HG02678 (cell line): Measurements from ENCODE around the gene KPNA2.
A peak's percentile ranks its signal among the peaks of the same experiment; 100 is the strongest.
"Not testable (repeated sequence)": the region's sequence is repeated elsewhere in the genome, so short reads cannot be mapped to it uniquely, and the experiment has no call there.

Source experiments
- ATAC-seq: cut with Tn5 transposase; IDR thresholded peaks from one replicate; pipeline ENCODE4 v1.9.1; 2021; ENCODE audit warnings: mild to moderate bottlenecking, moderate library complexity; ENCODE audit not compliant: unreplicated experiment

The KPNA2 gene

GRCh38 chr17:68019675-68020408, 15.7 kb upstream of the KPNA2 start:
- peak; percentile 93 for ATAC-seq

DNA sequence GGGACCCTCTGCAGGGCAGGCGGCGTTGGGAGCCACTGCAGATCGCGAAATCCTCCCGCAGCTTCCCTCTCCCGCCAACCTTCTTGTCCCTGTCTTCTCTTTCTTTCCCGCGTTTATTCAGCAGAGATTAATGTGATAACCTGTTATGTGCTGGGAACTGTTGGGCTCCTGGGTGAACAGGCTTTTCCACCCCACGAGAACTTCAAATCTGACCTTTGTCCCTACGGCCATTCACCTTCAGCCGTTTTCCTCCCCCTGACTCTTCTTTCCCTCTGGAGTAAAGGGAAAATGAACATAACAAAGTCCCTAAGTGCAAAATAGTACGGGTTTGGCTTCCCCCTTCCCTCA, 15.2 kb upstream of the KPNA2 start:
- ATAC-seq = no peak

GRCh38 chr17:68020791-68021190, 14.7 kb upstream of the KPNA2 start:
- ATAC-seq = not testable (repeated sequence)

DNA sequence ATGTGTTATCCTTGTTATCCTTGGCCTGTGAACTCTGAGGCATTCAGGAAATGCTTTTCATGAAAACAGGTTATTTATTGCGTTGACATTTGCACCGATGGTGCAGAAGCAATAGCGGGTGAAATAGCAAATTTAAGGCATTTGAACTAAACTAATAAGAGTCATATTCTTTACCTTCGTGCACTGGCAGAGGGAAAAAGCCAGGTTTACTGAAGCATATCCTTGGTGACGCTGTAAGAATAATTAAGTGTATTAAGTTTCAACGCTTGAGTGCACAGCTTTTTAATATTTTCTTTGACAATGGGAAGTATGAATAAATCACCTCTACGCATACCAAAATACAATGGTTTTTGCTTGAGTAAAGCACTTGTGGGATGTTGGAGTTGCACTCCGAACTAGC, 13.6 kb upstream of the KPNA2 start:
- no peak for ATAC-seq

DNA sequence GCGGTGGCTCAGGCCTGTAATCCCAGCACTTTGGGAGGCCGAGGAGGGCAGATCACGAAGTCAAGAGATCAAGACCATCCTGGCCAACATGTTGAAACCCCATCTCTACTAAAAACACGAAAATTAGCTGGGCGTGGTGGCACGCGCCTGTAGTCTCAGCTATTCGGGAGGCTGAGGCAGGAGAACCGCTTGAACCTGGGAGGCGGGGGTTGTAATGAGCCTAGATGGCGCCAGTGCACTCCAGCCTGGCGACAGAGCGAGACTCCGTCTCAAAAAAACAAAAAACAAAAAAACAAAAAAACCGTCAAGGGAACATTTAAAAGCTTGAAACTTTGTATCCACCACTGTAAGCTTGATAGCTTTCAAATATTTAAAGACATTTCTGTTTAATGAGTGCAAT, 13.0 kb upstream of the KPNA2 start:
- ATAC-seq = not testable (repeated sequence)

DNA sequence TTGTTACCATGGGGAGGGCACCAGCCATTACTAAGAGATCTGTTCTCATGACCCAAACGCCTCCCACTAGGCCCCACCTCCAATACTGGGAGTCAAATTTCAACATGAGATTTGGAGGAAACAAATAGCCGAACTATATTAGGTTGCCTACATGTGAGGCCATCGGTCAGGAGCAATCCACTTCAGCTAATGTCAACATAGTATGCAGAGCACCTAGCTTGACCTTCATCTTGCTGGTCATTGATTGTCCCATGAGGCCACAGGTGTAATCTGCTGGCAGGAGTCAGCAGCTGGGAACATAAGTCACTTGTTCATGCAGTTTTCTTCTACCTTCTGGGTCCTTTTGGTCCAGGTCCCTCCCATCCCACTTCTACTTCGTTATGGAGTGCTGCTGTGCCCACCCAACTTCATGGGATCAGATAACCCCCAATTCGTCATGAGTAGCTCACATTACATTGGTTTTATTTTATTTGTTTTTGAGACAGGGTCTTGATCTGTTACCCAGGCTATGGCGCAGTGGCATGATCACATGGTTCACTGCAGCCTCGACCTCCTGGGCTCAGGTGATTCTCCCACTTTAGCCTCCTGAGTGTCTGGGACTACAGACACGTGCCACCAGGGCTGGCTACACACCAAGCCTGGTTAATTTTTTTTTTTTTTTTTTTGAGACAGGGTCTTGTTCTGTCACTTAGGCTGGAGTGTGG, 5.9 kb upstream of the KPNA2 start:
- no peak for ATAC-seq

- ATAC-seq = no peak
Observed at GRCh38 chr17:68033636-68034451, 1.7 kb upstream of the KPNA2 start.

- ATAC-seq = no peak
Observed at GRCh38 chr17:68034452-68034776, 1.1 kb upstream of the KPNA2 start.

DNA sequence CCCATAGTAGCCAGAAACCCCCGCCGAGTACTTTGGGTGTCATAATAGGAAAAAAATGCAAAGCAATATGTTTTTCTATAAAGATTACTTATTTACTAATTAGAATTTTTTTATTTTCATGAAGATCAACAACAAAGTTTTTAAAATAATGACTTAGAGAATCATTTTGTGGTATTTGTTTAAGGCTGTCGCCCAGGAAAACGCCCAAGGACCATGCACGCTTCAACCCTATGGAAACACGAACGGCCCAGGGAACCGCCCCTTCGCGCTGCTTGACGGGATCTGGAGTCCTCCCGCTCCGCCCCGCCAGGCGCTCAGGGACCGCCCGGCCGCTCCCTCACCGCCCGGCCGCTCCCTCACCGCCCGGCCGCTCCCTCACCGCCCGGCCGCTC, 408 bp upstream of the KPNA2 start:
- peak; percentile 90 for ATAC-seq

GRCh38 chr17:68036304-68037147, 991 bp downstream of the KPNA2 start:
- ATAC-seq = peak; percentile 8

DNA sequence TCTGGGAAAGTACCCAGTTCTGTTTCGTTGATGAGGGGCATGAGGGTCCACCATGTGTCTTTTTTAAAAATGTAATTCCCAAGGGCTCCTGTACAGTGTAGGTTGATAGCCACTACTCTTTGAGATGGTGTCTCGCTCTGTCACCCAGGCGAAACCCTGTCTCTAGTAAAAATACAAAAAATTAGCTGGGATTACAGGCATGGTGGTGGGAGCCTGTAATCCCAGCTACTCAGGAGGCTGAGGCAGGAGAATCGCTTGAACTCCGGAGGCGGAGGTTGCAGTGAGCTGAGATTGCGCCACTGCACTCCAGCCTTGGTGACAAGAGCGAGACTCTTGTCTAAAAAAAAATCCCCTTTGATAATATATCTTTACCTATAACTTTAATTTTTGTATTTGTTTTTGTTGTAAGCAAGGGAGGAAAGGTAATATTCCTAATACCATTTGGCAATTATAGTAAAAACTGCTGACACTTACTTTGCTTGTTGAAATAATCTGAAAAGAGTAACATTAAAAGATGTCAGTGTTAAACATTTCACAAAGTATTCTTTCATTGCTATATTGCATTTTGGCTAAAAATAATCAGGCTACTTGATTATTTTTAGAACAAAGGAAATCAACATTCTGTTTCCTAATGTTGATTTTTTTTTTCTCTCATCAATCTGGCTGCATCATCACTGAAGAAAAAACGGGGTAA, 11.8 kb downstream of the KPNA2 start:
- ATAC-seq = no peak

DNA sequence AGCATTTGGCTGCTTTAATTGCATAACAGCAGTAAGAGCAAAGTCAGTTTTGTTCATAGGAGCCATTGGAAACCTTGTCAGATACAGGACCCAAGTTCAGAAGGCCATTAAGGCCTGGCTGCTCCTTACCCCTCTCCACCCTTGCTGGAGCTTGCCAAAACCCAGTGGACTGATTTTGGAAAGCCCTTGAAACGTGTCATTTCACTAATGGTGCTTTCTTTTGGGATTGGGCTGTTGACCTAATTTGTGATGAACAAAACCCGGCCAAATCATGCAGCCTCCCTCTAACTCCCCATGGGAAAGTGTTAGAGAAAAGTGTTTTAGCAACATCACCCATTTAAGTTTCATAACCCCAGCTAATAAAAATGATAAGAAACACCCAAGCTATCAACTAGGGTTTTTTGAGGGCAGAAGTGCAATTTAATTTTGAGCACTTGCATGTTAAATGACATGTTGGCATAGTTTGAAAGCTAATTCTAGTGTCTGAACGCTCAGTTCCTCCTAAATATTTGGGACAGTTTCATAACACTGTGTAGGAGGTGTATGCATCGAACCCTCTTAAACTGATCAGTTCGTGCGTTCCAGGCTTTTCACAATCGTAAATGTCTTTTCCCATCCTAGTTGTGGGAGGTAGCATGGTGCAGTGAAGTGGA, 12.5 kb downstream of the KPNA2 start:
- not testable (repeated sequence) for ATAC-seq

GRCh38 chr17:68048996-68049395, 13.5 kb downstream of the KPNA2 start:
- ATAC-seq = no peak

DNA sequence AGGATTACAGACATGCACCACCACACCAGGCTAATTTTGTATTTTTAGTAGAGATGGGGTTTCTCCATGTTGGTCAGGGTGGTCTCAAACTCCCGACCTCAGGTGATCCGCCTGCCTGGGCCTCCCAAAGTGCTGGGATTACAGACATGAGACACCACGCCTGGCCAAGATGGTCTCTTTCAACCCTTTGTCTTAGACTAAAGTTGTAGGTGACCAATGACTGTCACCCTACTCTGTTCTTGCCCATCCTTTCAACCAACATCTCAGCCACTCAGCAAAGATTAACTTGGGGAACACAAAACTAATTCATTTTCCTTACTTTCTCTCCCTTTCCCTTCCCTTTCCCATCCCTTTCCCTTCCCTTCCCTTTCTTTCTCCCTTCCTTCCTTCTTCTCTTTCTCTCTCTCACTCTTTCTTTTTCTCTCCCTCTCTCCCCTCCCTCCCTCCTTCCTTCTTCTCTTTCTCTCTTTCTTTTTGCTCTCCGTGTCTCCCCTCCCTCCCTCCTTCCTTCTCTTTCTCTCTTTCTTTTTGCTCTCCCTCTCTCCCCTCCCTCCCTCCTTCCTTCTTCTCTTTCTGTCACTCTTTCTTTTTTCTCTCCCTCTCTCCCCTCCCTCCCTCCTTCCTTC, 14.4 kb downstream of the KPNA2 start:
- ATAC-seq = not testable (repeated sequence)

DNA sequence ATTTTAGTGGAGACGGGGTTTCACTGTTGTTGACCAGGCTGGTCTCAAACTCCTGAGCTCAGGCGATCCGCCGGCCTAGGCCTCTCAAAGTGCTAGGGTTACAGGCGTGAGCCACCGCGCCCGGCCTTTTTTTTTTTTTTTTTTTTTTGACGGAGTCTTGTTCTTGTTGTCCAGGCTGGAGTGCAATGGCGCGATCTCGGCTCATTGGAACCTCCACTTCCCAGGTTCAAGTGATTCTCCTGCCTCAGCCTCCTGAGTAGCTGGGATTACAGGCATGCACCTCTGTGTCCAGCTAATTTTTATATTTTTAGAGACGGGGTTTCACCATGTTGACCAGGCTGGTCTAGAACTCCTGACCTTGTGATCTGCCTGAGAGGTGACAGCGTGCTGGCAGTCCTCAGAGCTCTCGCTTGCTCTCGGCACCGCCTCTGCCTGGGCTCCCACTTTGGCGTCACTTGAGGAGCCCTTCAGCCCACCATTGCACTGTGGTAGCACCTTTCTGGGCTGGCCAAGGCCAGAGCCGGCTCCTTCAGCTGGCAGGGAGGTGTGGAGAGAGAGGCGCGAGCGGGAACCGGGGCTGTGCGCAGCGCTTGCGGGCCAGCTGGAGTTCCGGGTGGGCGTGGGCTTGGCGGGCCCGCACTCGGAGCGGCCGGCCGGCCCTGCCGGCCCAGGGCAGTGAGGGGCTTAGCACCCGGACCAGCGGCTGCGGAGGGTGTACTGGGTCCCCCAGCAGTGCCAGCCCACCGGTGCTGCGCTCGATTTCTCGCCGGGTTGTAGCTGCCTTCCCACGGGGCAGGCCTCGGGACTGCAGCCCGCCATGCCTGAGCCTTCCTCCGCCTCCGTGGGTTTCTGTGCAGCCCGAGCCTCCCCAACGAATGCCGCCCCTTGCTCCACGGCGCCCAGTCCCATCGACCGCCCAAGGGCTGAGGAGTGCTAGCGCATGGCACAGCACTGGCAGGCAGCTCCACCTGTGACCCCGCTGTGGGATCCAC, 16.1 kb downstream of the KPNA2 start:
- not testable (repeated sequence) for ATAC-seq

DNA sequence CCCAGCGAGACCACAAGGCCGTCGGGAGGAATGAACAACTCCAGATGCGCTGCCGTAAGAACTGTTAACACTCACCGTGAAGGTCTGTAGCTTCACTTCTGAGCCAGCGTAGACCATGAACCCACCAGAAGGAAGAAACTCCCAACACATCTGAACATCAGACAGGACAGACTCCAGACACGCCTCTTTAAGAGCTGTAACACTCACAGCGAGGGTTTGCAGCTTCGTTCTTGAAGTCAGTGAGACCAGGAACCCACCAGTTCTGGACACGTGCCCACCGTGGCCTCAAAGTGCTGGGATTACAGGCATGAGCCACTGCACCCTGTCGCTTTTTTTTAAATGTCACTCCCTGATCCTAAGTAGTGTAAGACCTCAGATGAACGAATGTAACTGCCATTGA, 17.3 kb downstream of the KPNA2 start:
- no peak for ATAC-seq

- no peak for ATAC-seq
Observed at GRCh38 chr17:68053231-68054013, 17.9 kb downstream of the KPNA2 start.
